HCT116 (cell line): ENCODE results near the gene FAT2. TPM values are rescaled to one million over a fixed set of nuclear protein-coding genes. Genes with fewer than 3 reads are reported as not detected.

Experiments used
- ATAC-seq: fragments of 200-7000 bp; cut with Tn5 transposase; 2 replicates; pipeline ENCODE4 v1.9.1; 2020; ENCODE audit warnings: mild to moderate bottlenecking, moderate library complexity
- BruUV-seq: library from RNA; stranded (reverse); fragments of 400-500 nt; replicated peaks from 2 replicates; lab custom pipeline; 2021; lab: Mats Ljungman, UMichigan
- CTCF ChIA-PET: fragments of 300-600 bp; sonication (Branson Sonifier 250); formaldehyde crosslinking; loops from one replicate; lab custom pipeline; 2021; ENCODE audit warnings: antibody characterized with exemption; lab: Charles Lee
- POLR2A ChIA-PET: fragments of 300-600, 350-600 bp; sonication (Branson Sonifier 250); formaldehyde crosslinking; loops from one replicate; lab custom pipeline; 2021; ENCODE audit warnings: antibody characterized with exemption; lab: Charles Lee
- RAD21 ChIA-PET, 2 experiments: fragments of 300-600 bp; sonication (Branson Sonifier 250); formaldehyde crosslinking; loops; one replicate each; lab custom pipeline; 2023; ENCODE audit warnings: low total read pairs in 2 of 2; ENCODE audit not compliant: uncharacterized antibody in 2 of 2, unreplicated experiment in 2 of 2, low non-redundant PET in 1 of 2; lab: Charles Lee
- DNase-seq: peaks from one replicate; pipeline ENCODE4 v3.0.0-alpha.2; 2010; ENCODE audit warnings: low read depth, low spot score
- H2AFZ ChIP-seq: fragments of 200-600 bp; shearing (Covaris generic), sonication (generic); 2 replicates; pipeline ENCODE4 v1.6.1; 2017; ENCODE audit warnings: low read depth, mixed run types, mixed read lengths, antibody characterized with exemption, low read length; ENCODE audit not compliant: poor library complexity, severe bottlenecking
- H3K27ac ChIP-seq: 2 replicates; pipeline ENCODE4 v1.5.1; 2012; ENCODE audit warnings: low read depth, low read length
- H3K27me3 ChIP-seq: fragments of 200-600 bp; sonication (generic); 2 replicates; pipeline ENCODE4 v1.6.1; 2016; ENCODE audit warnings: mixed run types, low read length, mixed read lengths; ENCODE audit not compliant: insufficient read depth
- H3K36me3 ChIP-seq, 2 experiments: fragments of 200-500 bp in 1 of 2; fragments of 200-600 bp in 1 of 2; sonication (Bioruptor generic) in 1 of 2; sonication (generic) in 1 of 2; 2 replicates each; pipeline versions ENCODE4 v1.5.1 to v1.6.1; 2014 to 2016; ENCODE audit warnings: low read length in 2 of 2, inconsistent platforms in 1 of 2, mixed read lengths in 1 of 2, mixed run types in 1 of 2; ENCODE audit not compliant: insufficient read depth in 2 of 2, control insufficient read depth in 1 of 2
- H3K4me1 ChIP-seq, 2 experiments: fragments of 200-600 bp in 1 of 2; sonication (generic) in 1 of 2; 2 replicates each; pipeline versions ENCODE4 v1.5.1 to v1.6.1; 2012 to 2017; ENCODE audit warnings: low read length in 2 of 2, inconsistent platforms in 1 of 2, mild to moderate bottlenecking in 1 of 2, mixed read lengths in 1 of 2, mixed run types in 1 of 2, moderate library complexity in 1 of 2; ENCODE audit not compliant: insufficient read depth in 2 of 2, control insufficient read depth in 1 of 2
- H3K4me2 ChIP-seq: fragments of 200-600 bp; sonication (generic); 2 replicates; pipeline ENCODE4 v1.6.1; 2017; ENCODE audit warnings: mixed run types, low read length, mixed read lengths
- H3K4me3 ChIP-seq, 2 experiments: fragments of 200-600 bp in 1 of 2; sonication (generic) in 1 of 2; replicated peaks in 1 of 2; 2 replicates each; pipeline ENCODE4 v1.5.1; 2011 to 2016; ENCODE audit warnings: low read length in 2 of 2, control low read depth in 1 of 2, low read depth in 1 of 2, mild to moderate bottlenecking in 1 of 2, mixed read lengths in 1 of 2, mixed run types in 1 of 2
- H3K79me2 ChIP-seq: fragments of 200-600 bp; sonication (generic); 2 replicates; pipeline ENCODE4 v1.6.1; 2017; ENCODE audit warnings: mild to moderate bottlenecking, mixed run types, low read length, moderate library complexity, mixed read lengths; ENCODE audit not compliant: insufficient read depth
- H3K9ac ChIP-seq: fragments of 200-600 bp; sonication (generic); 2 replicates; pipeline ENCODE4 v1.6.1; 2016; ENCODE audit warnings: low read length, mixed read lengths
- H3K9me2 ChIP-seq: fragments of 200-600 bp; sonication (generic), shearing (Covaris generic); 2 replicates; pipeline ENCODE4 v1.6.1; 2017; ENCODE audit warnings: mixed run types, mild to moderate bottlenecking, moderate library complexity; ENCODE audit not compliant: insufficient read depth
- H3K9me3 ChIP-seq, 2 experiments: fragments of 200-500 bp in 1 of 2; fragments of 200-600 bp in 1 of 2; sonication (Bioruptor generic) in 1 of 2; sonication (generic) in 1 of 2; 2 replicates each; pipeline ENCODE4 v1.6.1; 2014 to 2017; ENCODE audit warnings: low read length in 2 of 2, mixed read lengths in 2 of 2, inconsistent platforms in 1 of 2, low read depth in 1 of 2, mild to moderate bottlenecking in 1 of 2, mixed run types in 1 of 2, moderate library complexity in 1 of 2; ENCODE audit not compliant: control insufficient read depth in 1 of 2, insufficient read depth in 1 of 2
- H4K20me1 ChIP-seq: fragments of 200-600 bp; sonication (generic), shearing (Covaris generic); 2 replicates; pipeline ENCODE4 v1.6.1; 2017; ENCODE audit warnings: mixed run types, mild to moderate bottlenecking, moderate library complexity; ENCODE audit not compliant: insufficient read depth
- ATF3 ChIP-seq: IDR thresholded peaks from 2 replicates; pipeline ENCODE4 v1.6.1; 2012
- CBX3 ChIP-seq: IDR thresholded peaks from 2 replicates; pipeline ENCODE4 v1.6.1; 2012; ENCODE audit warnings: low read depth
- EZH2phosphoT487 ChIP-seq: fragments of 200-600 bp; IDR thresholded peaks from 2 replicates; pipeline ENCODE4 v1.6.1; 2018; ENCODE audit warnings: antibody characterized with exemption, borderline replicate concordance
- MAX ChIP-seq: IDR thresholded peaks from 2 replicates; pipeline ENCODE4 v1.6.1; 2012
- POLR2AphosphoS5 ChIP-seq: IDR thresholded peaks from 2 replicates; pipeline ENCODE4 v1.6.1; 2011; ENCODE audit warnings: mild to moderate bottlenecking, low read depth, low read length, moderate library complexity
- RAD21 ChIP-seq: IDR thresholded peaks from 2 replicates; pipeline ENCODE4 v1.6.1; 2012; ENCODE audit warnings: low read depth, mild to moderate bottlenecking
- REST ChIP-seq: IDR thresholded peaks from 2 replicates; pipeline ENCODE4 v1.6.1; 2012; ENCODE audit warnings: low read depth
- SIN3A ChIP-seq: IDR thresholded peaks from 2 replicates; pipeline ENCODE4 v1.6.1; 2012; ENCODE audit warnings: low read depth
- SP1 ChIP-seq: IDR thresholded peaks from 2 replicates; pipeline ENCODE4 v1.6.1; 2012; ENCODE audit warnings: low read depth
- YY1 ChIP-seq: IDR thresholded peaks from 2 replicates; pipeline ENCODE4 v1.6.1; 2011; ENCODE audit warnings: low read length, low read depth, moderate library complexity, mild to moderate bottlenecking; ENCODE audit not compliant: insufficient replicate concordance; ENCODE audit errors: extremely low read depth
- ZFX ChIP-seq: fragments of 450-650 bp; IDR thresholded peaks from 2 replicates; pipeline ENCODE4 v1.6.1; 2017
- ZNF274 ChIP-seq: fragments of 200-500 bp; sonication (Bioruptor generic); IDR thresholded peaks from 2 replicates; pipeline ENCODE4 v1.6.1; 2014; ENCODE audit warnings: mild to moderate bottlenecking, low read depth, low read length, inconsistent platforms
- intact Hi-C: fragments of 100-400 bp; cut with micrococcal nuclease; formaldehyde crosslinking; loops from 2 replicates; pipeline ENCODE4 v1.10.0; 2022
- total RNA-seq: library from RNA; stranded (reverse); gene quantifications from one replicate; pipeline ENCODE4 v1.2.1, GENCODE V29; 2021; ENCODE audit not compliant: unreplicated experiment

FAT2 gene
- total RNA-seq, 1 experiment from 2014 or later, result 0.05 TPM

GRCh38 chr5:151597749-151598148, 6.6 kb upstream of the FAT2 start:
- Histone ChIP-seq H3K4me3 (no peak overlapping the region), H2AFZ (no peak overlapping the region), H3K9ac (no peak overlapping the region), H3K4me1 (peaks cover 4 to 6% of the 10 kb centered on the region in 2 experiments; a peak in 2 of 4 replicates), H3K9me3 (no peaks in the 10 kb centered on the region), H3K36me3 (no peaks in the 10 kb centered on the region), H3K9me2 (no peaks in the 10 kb centered on the region), H3K79me2 (no peaks in the 10 kb centered on the region), H3K4me2 (no peak overlapping the region), H3K27ac (no peak overlapping the region), H4K20me1 (no peaks in the 10 kb centered on the region), H3K27me3 (no peaks in the 10 kb centered on the region; the same call in 1 of the 2 replicates)
- CTCF ChIA-PET, result no interaction called here
- ATAC-seq (peak; percentile 46; the same call in 1 of the 2 replicates), DNase-seq (no peak)
- intact Hi-C loops, result no loop called here
- POLR2A ChIA-PET, result interaction anchor here (1.7 kb wide), 1 partner anchor 20 kb away, joined by 4 read pairs; no protein-coding TSS in a partner anchor
- RAD21 ChIA-PET, result no interaction called here
- no TSS peak for BruUV-seq
- no peak for TF ChIP-seq ZFX
- TF ChIP-seq YY1, result no peak
- no peak for TF ChIP-seq EZH2phosphoT487
- TF ChIP-seq REST, result no peak
- no peak for TF ChIP-seq MAX
- TF ChIP-seq SP1, result no peak
- TF ChIP-seq RAD21, result no peak
- TF ChIP-seq CBX3, result no peak
- no peak for TF ChIP-seq SIN3A
- TF ChIP-seq ZNF274, result no peak
- TF ChIP-seq POLR2AphosphoS5, result no peak
- TF ChIP-seq ATF3, result no peak
